Measurements from ENCODE around the gene OAS3.

The OAS3 gene

DNA sequence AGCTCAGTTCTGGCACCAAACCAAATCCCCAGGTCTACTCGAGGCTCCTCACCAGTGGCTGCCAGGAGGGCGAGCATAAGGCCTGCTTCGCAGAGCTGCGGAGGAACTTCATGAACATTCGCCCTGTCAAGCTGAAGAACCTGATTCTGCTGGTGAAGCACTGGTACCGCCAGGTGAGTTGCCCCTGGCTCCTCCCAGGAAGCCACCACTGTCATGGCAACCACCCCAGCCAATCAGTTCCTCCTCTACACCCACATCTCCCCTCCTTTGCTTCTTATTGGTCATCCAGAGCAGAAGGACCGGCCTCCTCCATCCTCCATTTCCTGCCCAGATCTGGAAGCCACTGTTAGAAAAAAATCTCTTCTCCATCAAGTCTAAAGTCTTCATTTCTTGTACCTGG lies 22.8 kb downstream of the OAS3 start:
- no peak for TF ChIP-seq POLR2A (IDR thresholded peaks at IDR 0.05; ENCODE audit: low read depth, low read length)
- DNase-seq (ENCODE audit: insufficient read length, low spot score) (no peak), FAIRE-seq (no peak)

DNA sequence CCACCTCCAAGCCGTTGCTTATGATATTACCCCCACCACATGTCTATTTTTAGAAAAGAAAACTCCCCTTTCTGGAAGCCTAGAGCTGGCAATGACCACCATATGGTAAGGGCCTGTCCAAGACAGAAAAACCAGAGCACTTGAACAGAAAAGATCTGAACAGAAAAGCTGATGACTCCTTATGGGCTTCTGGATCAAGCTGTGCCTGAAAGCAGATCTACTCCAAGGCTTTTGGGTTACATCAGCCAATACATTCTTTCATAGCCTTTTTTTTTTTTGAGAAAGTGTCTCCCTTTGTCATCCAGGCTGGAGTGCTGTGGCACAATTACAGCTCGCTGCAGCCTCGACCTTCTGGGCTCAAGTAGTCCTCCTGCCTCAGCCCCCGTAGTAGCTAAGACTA lies 23.3 kb downstream of the OAS3 start:
- no peak for FAIRE-seq
- TF ChIP-seq POLR2A (IDR thresholded peaks at IDR 0.05; ENCODE audit: low read depth, low read length), result no peak
- no peak for DNase-seq (ENCODE audit: insufficient read length, low spot score)

DNA sequence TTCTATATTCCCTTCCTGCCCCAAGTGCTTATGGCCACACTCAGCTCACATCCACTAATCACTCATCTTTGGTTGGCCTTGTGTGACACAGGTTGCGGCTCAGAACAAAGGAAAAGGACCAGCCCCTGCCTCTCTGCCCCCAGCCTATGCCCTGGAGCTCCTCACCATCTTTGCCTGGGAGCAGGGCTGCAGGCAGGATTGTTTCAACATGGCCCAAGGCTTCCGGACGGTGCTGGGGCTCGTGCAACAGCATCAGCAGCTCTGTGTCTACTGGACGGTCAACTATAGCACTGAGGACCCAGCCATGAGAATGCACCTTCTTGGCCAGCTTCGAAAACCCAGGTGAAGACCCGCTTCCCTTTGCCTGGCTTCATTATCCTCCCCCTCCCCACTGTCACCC lies 24.3 kb downstream of the OAS3 start:
- TF ChIP-seq POLR2A (IDR thresholded peaks at IDR 0.05; ENCODE audit: low read depth, low read length), result no peak
- DNase-seq (ENCODE audit: insufficient read length, low spot score) (no peak), FAIRE-seq (no peak)

DNA sequence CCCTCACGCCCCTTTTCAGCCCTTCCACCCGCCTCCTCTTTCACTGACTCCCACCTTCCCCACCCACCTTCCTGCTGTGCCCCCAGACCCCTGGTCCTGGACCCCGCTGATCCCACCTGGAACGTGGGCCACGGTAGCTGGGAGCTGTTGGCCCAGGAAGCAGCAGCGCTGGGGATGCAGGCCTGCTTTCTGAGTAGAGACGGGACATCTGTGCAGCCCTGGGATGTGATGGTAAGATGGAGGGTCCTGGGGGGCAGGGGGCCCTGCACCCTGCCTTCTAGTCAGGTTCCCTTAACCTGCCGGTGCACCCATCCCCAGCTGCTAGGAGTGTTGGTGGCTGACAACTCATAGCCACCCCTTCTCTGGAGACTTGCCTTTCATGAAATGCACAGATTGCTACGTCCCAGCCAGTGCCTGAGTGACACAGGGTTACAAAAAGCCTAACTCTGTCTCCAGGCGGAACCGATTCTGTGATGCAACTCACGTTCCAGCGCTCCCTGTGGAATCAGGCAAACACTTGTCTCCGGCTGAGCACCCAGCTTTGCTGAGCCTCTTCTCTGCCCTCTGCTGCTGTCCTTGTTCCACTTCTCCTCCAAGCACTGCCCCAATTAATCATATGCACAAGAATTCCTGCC lies 25.1 kb downstream of the OAS3 start:
- no peak for FAIRE-seq
- no peak for DNase-seq (ENCODE audit: insufficient read length, low spot score)
- no peak for TF ChIP-seq POLR2A (IDR thresholded peaks at IDR 0.05; ENCODE audit: low read depth, low read length)

DNA sequence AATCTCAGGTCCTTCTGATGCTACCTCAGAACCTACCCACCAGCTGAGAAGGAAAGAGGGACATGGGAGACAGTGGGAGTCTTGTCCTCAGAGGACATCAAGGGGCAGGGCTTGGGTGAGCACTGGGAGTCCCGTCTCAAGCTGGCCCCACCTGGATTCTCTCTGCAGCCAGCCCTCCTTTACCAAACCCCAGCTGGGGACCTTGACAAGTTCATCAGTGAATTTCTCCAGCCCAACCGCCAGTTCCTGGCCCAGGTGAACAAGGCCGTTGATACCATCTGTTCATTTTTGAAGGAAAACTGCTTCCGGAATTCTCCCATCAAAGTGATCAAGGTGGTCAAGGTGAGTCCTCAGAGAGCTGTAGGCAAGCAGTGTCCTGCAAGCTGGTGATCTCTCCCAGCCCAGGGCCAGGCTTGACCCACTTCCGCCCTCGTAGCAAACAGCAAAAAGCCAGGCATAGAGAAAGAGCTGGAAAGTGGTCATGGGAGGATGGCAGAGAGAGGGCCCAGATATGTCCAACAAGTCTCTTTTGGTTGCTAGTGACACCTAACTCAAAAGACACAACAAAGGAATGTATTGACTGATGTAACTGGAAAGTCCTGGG lies 25.9 kb downstream of the OAS3 start:
- FAIRE-seq, result no peak
- DNase-seq (ENCODE audit: insufficient read length, low spot score), result no peak
- no peak for TF ChIP-seq POLR2A (IDR thresholded peaks at IDR 0.05; ENCODE audit: low read depth, low read length)

DNA sequence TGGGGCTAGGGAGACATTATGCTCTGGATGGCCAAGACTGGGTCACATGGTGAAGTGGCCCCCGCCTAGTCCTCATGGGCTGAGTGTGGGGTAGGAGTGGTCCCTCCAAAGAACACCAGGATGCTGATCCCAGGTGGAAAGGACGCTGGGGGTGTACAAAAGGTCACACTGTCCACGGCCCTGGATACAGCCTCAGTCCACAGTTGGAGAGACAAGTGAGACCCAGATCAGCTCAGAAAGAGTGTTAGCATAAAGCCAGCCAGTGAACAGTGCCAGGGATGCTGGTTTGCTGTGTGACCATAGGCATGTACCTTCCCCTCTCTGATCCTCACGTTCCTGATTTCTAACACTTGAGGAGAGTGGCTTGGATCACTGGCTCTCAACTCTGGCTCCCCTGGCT lies 26.6 kb downstream of the OAS3 start:
- FAIRE-seq (no peak), DNase-seq (ENCODE audit: insufficient read length, low spot score) (no peak)
- TF ChIP-seq POLR2A (IDR thresholded peaks at IDR 0.05; ENCODE audit: low read depth, low read length), result no peak

DNA sequence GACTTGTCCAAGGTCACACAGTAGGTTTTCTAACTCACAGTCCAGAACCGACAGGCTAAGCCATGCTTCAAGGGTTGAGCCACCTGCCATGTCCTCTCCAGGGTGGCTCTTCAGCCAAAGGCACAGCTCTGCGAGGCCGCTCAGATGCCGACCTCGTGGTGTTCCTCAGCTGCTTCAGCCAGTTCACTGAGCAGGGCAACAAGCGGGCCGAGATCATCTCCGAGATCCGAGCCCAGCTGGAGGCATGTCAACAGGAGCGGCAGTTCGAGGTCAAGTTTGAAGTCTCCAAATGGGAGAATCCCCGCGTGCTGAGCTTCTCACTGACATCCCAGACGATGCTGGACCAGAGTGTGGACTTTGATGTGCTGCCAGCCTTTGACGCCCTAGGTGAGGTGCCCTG lies 27.4 kb downstream of the OAS3 start:
- FAIRE-seq (no peak), DNase-seq (ENCODE audit: insufficient read length, low spot score) (no peak)
- no peak for TF ChIP-seq POLR2A (IDR thresholded peaks at IDR 0.05; ENCODE audit: low read depth, low read length)

DNA sequence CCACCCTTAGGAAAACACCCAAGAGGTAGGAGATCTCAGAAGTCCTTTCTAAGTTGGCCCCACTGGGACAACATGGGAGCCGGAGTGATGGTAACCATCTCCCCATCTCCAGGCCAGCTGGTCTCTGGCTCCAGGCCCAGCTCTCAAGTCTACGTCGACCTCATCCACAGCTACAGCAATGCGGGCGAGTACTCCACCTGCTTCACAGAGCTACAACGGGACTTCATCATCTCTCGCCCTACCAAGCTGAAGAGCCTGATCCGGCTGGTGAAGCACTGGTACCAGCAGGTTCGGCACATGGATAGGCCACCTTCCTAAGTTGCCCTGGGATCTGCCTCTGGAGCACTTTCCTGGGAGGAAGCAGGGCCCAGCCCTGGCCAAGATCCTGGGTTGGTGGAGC lies 29.0 kb downstream of the OAS3 start:
- DNase-seq (ENCODE audit: insufficient read length, low spot score), result no peak
- TF ChIP-seq POLR2A (IDR thresholded peaks at IDR 0.05; ENCODE audit: low read depth, low read length), result no peak
- no peak for FAIRE-seq

DNA sequence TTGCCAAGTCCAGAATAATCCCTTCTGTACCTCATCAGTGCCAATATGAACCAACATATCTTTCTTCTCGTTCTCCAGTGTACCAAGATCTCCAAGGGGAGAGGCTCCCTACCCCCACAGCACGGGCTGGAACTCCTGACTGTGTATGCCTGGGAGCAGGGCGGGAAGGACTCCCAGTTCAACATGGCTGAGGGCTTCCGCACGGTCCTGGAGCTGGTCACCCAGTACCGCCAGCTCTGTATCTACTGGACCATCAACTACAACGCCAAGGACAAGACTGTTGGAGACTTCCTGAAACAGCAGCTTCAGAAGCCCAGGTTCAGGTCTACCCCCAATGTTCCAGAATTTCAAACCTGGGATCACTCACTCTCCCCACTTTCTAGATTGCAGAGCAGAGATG lies 29.6 kb downstream of the OAS3 start:
- no peak for FAIRE-seq
- no peak for TF ChIP-seq POLR2A (IDR thresholded peaks at IDR 0.05; ENCODE audit: low read depth, low read length)

DNA sequence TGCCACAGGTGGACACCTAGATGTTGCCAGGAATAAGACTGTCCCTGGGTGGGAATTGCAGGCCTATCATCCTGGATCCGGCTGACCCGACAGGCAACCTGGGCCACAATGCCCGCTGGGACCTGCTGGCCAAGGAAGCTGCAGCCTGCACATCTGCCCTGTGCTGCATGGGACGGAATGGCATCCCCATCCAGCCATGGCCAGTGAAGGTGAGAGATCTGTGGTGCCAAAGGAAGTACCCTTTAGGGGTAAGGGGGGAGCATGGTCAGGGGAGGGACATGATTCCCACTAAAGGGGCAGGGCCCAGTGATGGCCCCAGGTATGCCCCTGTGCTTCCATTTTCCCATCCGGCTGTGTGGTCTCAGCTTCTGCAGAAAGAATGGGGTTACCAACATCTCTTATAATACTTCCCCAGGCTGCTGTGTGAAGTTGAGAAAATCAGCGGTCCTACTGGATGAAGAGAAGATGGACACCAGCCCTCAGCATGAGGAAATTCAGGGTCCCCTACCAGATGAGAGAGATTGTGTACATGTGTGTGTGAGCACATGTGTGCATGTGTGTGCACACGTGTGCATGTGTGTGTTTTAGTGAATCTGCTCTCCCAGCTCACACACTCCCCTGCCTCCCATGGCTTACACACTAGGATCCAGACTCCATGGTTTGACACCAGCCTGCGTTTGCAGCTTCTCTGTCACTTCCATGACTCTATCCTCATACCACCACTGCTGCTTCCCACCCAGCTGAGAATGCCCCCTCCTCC lies 31.5 kb downstream of the OAS3 start:
- DNase-seq (ENCODE audit: insufficient read length, low spot score) (no peak), FAIRE-seq (no peak)
- TF ChIP-seq POLR2A (IDR thresholded peaks at IDR 0.05; ENCODE audit: low read depth, low read length), result no peak

More for the DNA sequence above, 29.6 kb downstream of the OAS3 start:
- no peak for DNase-seq (ENCODE audit: insufficient read length, low spot score)

DNA sequence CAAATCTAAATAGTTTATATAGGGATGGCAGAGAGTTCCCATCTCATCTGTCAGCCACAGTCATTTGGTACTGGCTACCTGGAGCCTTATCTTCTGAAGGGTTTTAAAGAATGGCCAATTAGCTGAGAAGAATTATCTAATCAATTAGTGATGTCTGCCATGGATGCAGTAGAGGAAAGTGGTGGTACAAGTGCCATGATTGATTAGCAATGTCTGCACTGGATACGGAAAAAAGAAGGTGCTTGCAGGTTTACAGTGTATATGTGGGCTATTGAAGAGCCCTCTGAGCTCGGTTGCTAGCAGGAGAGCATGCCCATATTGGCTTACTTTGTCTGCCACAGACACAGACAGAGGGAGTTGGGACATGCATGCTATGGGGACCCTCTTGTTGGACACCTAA lies 32.1 kb downstream of the OAS3 start:
- DNase-seq (ENCODE audit: insufficient read length, low spot score), result no peak
- no peak for FAIRE-seq
- no peak for TF ChIP-seq POLR2A (IDR thresholded peaks at IDR 0.05; ENCODE audit: low read depth, low read length)

DNA sequence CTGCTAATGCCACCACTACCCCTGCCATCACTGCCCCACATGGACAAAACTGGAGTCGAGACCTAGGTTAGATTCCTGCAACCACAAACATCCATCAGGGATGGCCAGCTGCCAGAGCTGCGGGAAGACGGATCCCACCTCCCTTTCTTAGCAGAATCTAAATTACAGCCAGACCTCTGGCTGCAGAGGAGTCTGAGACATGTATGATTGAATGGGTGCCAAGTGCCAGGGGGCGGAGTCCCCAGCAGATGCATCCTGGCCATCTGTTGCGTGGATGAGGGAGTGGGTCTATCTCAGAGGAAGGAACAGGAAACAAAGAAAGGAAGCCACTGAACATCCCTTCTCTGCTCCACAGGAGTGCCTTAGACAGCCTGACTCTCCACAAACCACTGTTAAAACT lies 33.0 kb downstream of the OAS3 start:
- DNase-seq (ENCODE audit: insufficient read length, low spot score) (no peak), FAIRE-seq (no peak)
- TF ChIP-seq POLR2A (IDR thresholded peaks at IDR 0.05; ENCODE audit: low read depth, low read length), result no peak

DNA sequence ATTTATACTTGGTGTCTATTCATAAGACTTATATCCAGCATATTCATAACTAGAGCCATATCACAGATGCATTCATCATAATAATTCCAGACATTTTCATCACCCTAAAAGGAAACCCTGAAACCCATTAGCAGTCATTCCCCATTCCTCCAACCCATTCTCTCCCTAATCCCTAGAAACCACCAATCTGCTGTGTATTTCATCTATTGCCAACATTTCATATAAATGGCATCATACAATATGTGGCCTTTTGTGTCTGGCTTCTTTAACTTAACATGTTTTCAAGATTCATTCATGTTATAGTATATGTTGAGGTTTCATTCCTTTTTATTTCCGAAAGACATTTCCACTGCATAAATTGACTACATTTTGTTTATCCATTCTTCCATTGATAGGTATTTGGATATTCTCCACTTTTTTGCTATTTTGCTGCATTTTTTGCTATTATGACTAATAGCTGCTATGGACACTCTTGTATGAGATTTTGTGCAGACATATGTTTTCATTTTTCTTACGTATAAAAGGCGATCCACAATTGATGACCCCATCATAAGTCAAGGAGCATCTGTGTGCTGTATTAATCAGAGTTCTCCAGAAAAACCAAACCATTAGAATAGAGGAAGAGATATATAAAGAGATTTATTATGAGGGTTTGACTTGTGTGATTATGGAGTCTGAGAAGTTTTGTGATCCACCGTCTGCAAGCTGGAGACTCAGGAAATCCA lies 34.9 kb downstream of the OAS3 start:
- TF ChIP-seq POLR2A (IDR thresholded peaks at IDR 0.05; ENCODE audit: low read depth, low read length), result no peak
- FAIRE-seq (no peak), DNase-seq (ENCODE audit: insufficient read length, low spot score) (no peak)

DNA sequence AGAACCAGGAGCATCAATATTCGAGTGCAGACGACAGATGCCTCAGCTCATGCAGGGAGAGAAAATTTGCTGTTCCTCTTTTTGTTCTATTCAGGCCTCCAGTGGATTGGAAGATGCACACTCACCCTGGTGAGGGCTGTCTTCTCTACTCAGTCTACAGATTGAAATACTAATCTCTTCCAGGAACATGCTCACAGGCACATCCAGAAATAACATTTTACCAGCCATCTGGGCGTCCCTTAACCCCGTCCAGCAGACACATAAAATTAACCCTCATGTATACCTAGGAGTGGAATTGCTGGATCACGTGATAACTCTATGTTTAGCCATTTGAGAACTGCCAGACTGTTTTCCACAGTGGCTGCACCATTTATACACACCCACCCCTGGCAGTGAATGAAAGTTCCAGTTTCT lies 35.6 kb downstream of the OAS3 start:
- no peak for DNase-seq (ENCODE audit: insufficient read length, low spot score)
- no peak for FAIRE-seq
- TF ChIP-seq POLR2A (IDR thresholded peaks at IDR 0.05; ENCODE audit: low read depth, low read length), result no peak
